IMR-90 (cell line): ENCODE data around the gene PSMB3.

Experiments
- BHLHE40 ChIP-seq: fragments of 150-350 bp; IDR thresholded peaks from 2 replicates; pipeline ENCODE4 v1.6.1; 2016; ENCODE audit warnings: mild to moderate bottlenecking, low read depth, low read length
- CEBPB ChIP-seq: IDR thresholded peaks from 2 replicates; pipeline ENCODE4 v1.6.1; 2012; ENCODE audit warnings: low read depth, low read length, improper control_type of control experiment
- CHD1 ChIP-seq: IDR thresholded peaks from 2 replicates; pipeline ENCODE4 v1.6.1; 2012; ENCODE audit warnings: low read depth, low read length, improper control_type of control experiment
- CTCF ChIP-seq: conservative IDR thresholded peaks from 2 replicates; pipeline ENCODE4 v1.5.1; 2012; ENCODE audit warnings: mild to moderate bottlenecking, low read depth, low read length, improper control_type of control experiment
- FOS ChIP-seq: fragments of 150-350 bp; IDR thresholded peaks from 2 replicates; pipeline ENCODE4 v1.6.1; 2016; ENCODE audit warnings: low read depth, low read length
- MAFK ChIP-seq: IDR thresholded peaks from 2 replicates; pipeline ENCODE4 v1.6.1; 2012; ENCODE audit warnings: low read depth, low read length, improper control_type of control experiment
- MXI1 ChIP-seq: IDR thresholded peaks from 2 replicates; pipeline ENCODE4 v1.6.1; 2012; ENCODE audit warnings: low read depth, mild to moderate bottlenecking, low read length, moderate library complexity, borderline replicate concordance
- POLR2A ChIP-seq: IDR thresholded peaks from 2 replicates; pipeline ENCODE4 v1.6.1; 2012; ENCODE audit warnings: mild to moderate bottlenecking, low read depth, low read length
- RAD21 ChIP-seq: IDR thresholded peaks from 2 replicates; pipeline ENCODE4 v1.6.1; 2012; ENCODE audit warnings: low read length, improper control_type of control experiment
- RCOR1 ChIP-seq: IDR thresholded peaks from 2 replicates; pipeline ENCODE4 v1.6.1; 2012; ENCODE audit warnings: mild to moderate bottlenecking, low read length, improper control_type of control experiment; ENCODE audit not compliant: insufficient replicate concordance
- RFX5 ChIP-seq: IDR thresholded peaks from 2 replicates; pipeline ENCODE4 v1.8.0; 2012; ENCODE audit warnings: low read depth, mild to moderate bottlenecking, low read length, moderate library complexity
- SMC3 ChIP-seq: fragments of 150-350 bp; IDR thresholded peaks from 2 replicates; pipeline ENCODE4 v1.6.1; 2016; ENCODE audit warnings: low read depth, mild to moderate bottlenecking, antibody characterized with exemption, low read length, moderate library complexity
- USF2 ChIP-seq: fragments of 150-350 bp; IDR thresholded peaks from 2 replicates; pipeline ENCODE4 v1.6.1; 2017; ENCODE audit warnings: mild to moderate bottlenecking, antibody characterized with exemption, low read length, low read depth
- TF ChIP-seq, protein P1 (sequence below): fragments of 150-350 bp; IDR thresholded peaks from 2 replicates; pipeline ENCODE4 v1.6.1; 2016; ENCODE audit warnings: low read depth, mild to moderate bottlenecking, low read length, moderate library complexity, borderline replicate concordance

- TF ChIP-seq CTCF (no peak), POLR2A (peak; percentile 41; the same call in 1 of the 2 replicates), FOS (peak; percentile 85), RFX5 (no peak), CHD1 (no peak; the same call in 1 of the 2 replicates), RAD21 (no peak), USF2 (no peak), BHLHE40 (no peak), SMC3 (no peak), MAFK (no peak), CEBPB (peak; percentile 89), MXI1 (peak; percentile 12; the same call in 1 of the 2 replicates), RCOR1 (no peak)
- TF ChIP-seq, protein P1, sequence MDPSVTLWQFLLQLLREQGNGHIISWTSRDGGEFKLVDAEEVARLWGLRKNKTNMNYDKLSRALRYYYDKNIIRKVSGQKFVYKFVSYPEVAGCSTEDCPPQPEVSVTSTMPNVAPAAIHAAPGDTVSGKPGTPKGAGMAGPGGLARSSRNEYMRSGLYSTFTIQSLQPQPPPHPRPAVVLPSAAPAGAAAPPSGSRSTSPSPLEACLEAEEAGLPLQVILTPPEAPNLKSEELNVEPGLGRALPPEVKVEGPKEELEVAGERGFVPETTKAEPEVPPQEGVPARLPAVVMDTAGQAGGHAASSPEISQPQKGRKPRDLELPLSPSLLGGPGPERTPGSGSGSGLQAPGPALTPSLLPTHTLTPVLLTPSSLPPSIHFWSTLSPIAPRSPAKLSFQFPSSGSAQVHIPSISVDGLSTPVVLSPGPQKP: no peak
Measured at GRCh38 chr17:38751808-38752307, 683 bp upstream of the PSMB3 start.
